NCI-H2029 (cell line): Measurements from ENCODE around the gene ARHGEF7.

ENCODE experiments used
- DNase-seq: peaks from one replicate; lab custom pipeline; 2025; lab: John Stamatoyannopoulos, UW

The ARHGEF7 gene

GRCh38 chr13:111303559-111303958, 188.4 kb downstream of the ARHGEF7 start:
- no peak for DNase-seq

- no peak for DNase-seq
Observed at GRCh38 chr13:111304041-111304544, 189.0 kb downstream of the ARHGEF7 start.

GRCh38 chr13:111304603-111305289, 189.6 kb downstream of the ARHGEF7 start:
- DNase-seq: no peak

GRCh38 chr13:111312944-111313590, 198.0 kb downstream of the ARHGEF7 start:
- DNase-seq: no peak

- no peak for DNase-seq
Observed at GRCh38 chr13:111313911-111314425, 198.9 kb downstream of the ARHGEF7 start.

GRCh38 chr13:111314852-111315251, 199.7 kb downstream of the ARHGEF7 start:
- no peak for DNase-seq

- no peak for DNase-seq
Observed at GRCh38 chr13:111315347-111315995, 200.4 kb downstream of the ARHGEF7 start.

- no peak for DNase-seq
Observed at GRCh38 chr13:111316161-111316730, 201.1 kb downstream of the ARHGEF7 start.

- no peak for DNase-seq
Observed at GRCh38 chr13:111317042-111317550, 202.0 kb downstream of the ARHGEF7 start.

GRCh38 chr13:111317571-111318345, 202.6 kb downstream of the ARHGEF7 start:
- DNase-seq: no peak

- no peak for DNase-seq
Observed at GRCh38 chr13:111318386-111318785, 203.3 kb downstream of the ARHGEF7 start.

GRCh38 chr13:111319521-111319920, 204.4 kb downstream of the ARHGEF7 start:
- no peak for DNase-seq

- no peak for DNase-seq
Observed at GRCh38 chr13:111319998-111320911, 205.1 kb downstream of the ARHGEF7 start, which contains the start of gene TEX29. Gene TEX29, plus strand, starts transcription at chr13:111320642. Its CDS starts 249 bp downstream, at chr13:111320891.

GRCh38 chr13:111322001-111322915, 207.1 kb downstream of the ARHGEF7 start:
- no peak for DNase-seq

GRCh38 chr13:111322916-111323331, 207.8 kb downstream of the ARHGEF7 start:
- DNase-seq: no peak

- no peak for DNase-seq
Observed at GRCh38 chr13:111323549-111323948, 208.4 kb downstream of the ARHGEF7 start.

- no peak for DNase-seq
Observed at GRCh38 chr13:111323950-111324651, 209.0 kb downstream of the ARHGEF7 start.

GRCh38 chr13:111324736-111325135, 209.6 kb downstream of the ARHGEF7 start:
- no peak for DNase-seq
